GM13976 (cell line): ENCODE measurements around the gene CLMN.

Experiments
- DNase-seq: peaks from one replicate; pipeline ENCODE4 v3.0.0; 2012; ENCODE audit warnings: low spot score
- in situ Hi-C: fragments of 300-500 bp; cut with MboI; formaldehyde crosslinking; loops from one replicate; pipeline ENCODE4 v1.12.0; 2022; ENCODE audit warnings: low sequenced_read_pairs, mixed read lengths, inconsistent platforms; ENCODE audit not compliant: unreplicated experiment
- TF ChIP-seq, protein P1 (sequence below): IDR thresholded peaks from 2 replicates; pipeline ENCODE4 v1.5.1; 2012; ENCODE audit warnings: borderline replicate concordance, mild to moderate bottlenecking; ENCODE audit not compliant: insufficient read depth; ENCODE audit errors: extremely low read depth, missing control alignments, control extremely low read depth

Gene CLMN

DNA sequence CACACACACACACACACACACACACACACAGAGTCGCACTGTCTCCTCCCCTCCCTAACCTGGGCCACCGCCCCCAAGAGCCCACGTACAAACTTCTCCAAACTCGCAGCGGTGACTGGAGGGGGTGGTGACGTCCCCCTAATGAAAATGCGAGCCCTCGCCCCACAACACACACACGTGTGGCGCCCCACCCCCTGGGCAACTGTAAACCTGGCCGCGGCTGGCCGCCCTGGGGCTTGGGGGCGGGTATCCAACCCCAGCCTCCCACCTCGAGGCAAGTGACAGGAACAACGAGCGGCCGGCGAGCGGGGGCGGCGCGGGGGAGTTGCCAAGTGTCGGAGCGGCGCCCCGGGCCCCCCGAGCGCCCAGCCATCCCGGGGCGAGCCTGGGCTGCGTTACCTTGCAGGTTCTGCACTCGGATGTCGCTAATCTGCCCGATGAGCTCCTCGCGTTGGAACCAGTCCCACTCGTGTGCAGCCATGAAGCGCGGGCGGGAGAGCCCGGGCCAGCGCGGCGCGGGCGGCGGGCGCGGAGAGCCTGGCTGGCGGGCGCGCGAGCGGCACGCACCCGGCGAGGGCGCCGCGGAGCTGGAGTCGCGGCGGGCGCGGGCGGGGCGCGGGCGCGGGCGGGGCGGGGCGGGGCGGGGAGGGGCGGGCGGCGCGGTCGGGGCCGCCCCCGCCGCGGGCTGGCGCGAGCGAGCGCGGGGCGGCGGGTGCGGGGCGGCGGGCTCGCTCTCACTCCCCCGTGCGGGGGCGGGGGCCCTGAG lies at the start of gene CLMN:
Gene CLMN (minus strand): TSS at position 597 of the 766 bp plus-strand sequence. CDS start 116 bp downstream, at position 481.
- in situ Hi-C loops = no loop called here
- DNase-seq = peak; percentile 79
- TF ChIP-seq, protein P1, sequence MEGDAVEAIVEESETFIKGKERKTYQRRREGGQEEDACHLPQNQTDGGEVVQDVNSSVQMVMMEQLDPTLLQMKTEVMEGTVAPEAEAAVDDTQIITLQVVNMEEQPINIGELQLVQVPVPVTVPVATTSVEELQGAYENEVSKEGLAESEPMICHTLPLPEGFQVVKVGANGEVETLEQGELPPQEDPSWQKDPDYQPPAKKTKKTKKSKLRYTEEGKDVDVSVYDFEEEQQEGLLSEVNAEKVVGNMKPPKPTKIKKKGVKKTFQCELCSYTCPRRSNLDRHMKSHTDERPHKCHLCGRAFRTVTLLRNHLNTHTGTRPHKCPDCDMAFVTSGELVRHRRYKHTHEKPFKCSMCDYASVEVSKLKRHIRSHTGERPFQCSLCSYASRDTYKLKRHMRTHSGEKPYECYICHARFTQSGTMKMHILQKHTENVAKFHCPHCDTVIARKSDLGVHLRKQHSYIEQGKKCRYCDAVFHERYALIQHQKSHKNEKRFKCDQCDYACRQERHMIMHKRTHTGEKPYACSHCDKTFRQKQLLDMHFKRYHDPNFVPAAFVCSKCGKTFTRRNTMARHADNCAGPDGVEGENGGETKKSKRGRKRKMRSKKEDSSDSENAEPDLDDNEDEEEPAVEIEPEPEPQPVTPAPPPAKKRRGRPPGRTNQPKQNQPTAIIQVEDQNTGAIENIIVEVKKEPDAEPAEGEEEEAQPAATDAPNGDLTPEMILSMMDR = no peak

DNA sequence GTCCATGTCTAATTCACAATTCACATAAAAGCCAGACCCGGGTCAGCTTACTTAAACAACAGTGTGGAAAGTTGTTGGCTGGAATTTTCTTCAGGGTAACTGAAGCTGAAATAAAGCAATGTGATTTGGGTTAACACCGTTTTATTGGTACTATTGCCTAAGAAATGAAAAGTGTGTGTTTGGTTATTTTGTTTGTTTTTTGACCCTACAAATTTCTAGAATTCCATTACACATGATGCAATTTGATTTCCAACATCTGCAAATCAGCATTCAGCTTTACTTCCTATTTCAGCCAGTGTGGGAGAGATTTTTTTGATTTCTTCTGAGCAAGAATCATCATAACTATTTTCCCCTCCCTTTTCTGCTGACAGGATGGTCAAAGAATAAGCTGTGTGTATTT lies 45.7 kb upstream of the CLMN start:
- in situ Hi-C loops = no loop called here
- no peak for DNase-seq
- TF ChIP-seq, protein P1 = no peak

GRCh38 chr14:95364481-95365209 lies 44.9 kb upstream of the CLMN start:
- no peak for DNase-seq
- TF ChIP-seq, protein P1 = no peak
- in situ Hi-C loops = no loop called here

GRCh38 chr14:95363468-95363954 lies 43.8 kb upstream of the CLMN start:
- in situ Hi-C loops = no loop called here
- DNase-seq = peak; percentile 45
- TF ChIP-seq, protein P1 = no peak

GRCh38 chr14:95362138-95362494 lies 42.4 kb upstream of the CLMN start:
- no peak for DNase-seq
- in situ Hi-C loops = no loop called here
- TF ChIP-seq, protein P1 = no peak

- in situ Hi-C loops = no loop called here
- DNase-seq = peak; percentile 78
Measured at GRCh38 chr14:95361373-95362137, 41.8 kb upstream of the CLMN start.

More at GRCh38 chr14:95361373-95362137, 41.8 kb upstream of the CLMN start:
- TF ChIP-seq, protein P1 = peak; percentile 52
